ENCODE measurements around the gene PHACTR2. TPM values are rescaled to one million over a fixed set of nuclear protein-coding genes. Genes with fewer than 3 reads are reported as not detected.
"Not testable (repeated sequence)": the region's sequence is repeated elsewhere in the genome, so short reads cannot be mapped to it uniquely, and the experiment has no call there.

PHACTR2 gene
- total RNA-seq, 6 experiments from 2014 or later: 66.7 to 92.7 (median 84.1) TPM

GRCh38 chr6:143727035-143727434 lies 49.3 kb downstream of the PHACTR2 start:
- H3K9me3 Mint-ChIP-seq: no peaks in the 10 kb centered on the region
- no peak overlapping the region for H3K27ac Mint-ChIP-seq
- no peaks in the 10 kb centered on the region for H3K27me3 Mint-ChIP-seq (ENCODE audit: insufficient read depth)
- no peak for DNase-seq
- peaks cover 21% of the 10 kb centered on the region for H3K4me1 Mint-ChIP-seq (ENCODE audit: low read depth)
- no peak for TF ChIP-seq CTCF (IDR thresholded peaks at IDR 0.05)
- H3K4me3 Mint-ChIP-seq: no peak overlapping the region
- peaks cover 42% of the 10 kb centered on the region for H3K36me3 Mint-ChIP-seq (ENCODE audit: low read depth)

GRCh38 chr6:143731789-143732188 lies 54.0 kb downstream of the PHACTR2 start:
- Mint-ChIP-seq H3K27me3 (ENCODE audit: insufficient read depth) (no peaks in the 10 kb centered on the region), H3K27ac (no peak overlapping the region), H3K9me3 (no peaks in the 10 kb centered on the region), H3K4me3 (no peak overlapping the region), H3K4me1 (ENCODE audit: low read depth) (peaks cover 35% of the 10 kb centered on the region), H3K36me3 (ENCODE audit: low read depth) (peaks cover 5% of the 10 kb centered on the region)
- no peak for DNase-seq
- TF ChIP-seq CTCF (IDR thresholded peaks at IDR 0.05): no peak

DNA sequence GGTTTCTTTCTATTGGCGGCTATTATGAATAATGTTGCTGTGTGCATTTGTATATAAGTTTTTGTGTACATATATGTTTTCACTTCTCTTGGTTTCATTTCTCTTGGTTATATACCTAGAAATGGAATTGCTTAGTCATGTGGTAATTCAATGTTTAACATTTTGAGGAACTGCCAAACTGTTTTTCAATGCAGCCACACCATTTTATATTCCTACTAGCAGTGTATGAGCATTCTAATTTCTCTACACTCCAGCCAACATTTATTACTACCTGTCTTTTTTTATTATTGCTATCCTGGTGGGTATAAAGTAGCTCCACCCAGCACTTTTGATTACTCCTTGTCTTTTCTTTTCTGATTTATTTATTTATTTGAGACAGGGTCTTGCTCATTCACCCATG lies 54.8 kb downstream of the PHACTR2 start:
- no peak for DNase-seq
- no peaks in the 10 kb centered on the region for H3K27me3 Mint-ChIP-seq (ENCODE audit: insufficient read depth)
- TF ChIP-seq CTCF (IDR thresholded peaks at IDR 0.05): no peak
- no peak overlapping the region for H3K4me3 Mint-ChIP-seq
- no peak overlapping the region for H3K27ac Mint-ChIP-seq
- H3K4me1 Mint-ChIP-seq (ENCODE audit: low read depth): peaks cover 28% of the 10 kb centered on the region
- H3K9me3 Mint-ChIP-seq: no peaks in the 10 kb centered on the region
- H3K36me3 Mint-ChIP-seq (ENCODE audit: low read depth): no peaks in the 10 kb centered on the region; the same call in 1 of the 2 replicates

DNA sequence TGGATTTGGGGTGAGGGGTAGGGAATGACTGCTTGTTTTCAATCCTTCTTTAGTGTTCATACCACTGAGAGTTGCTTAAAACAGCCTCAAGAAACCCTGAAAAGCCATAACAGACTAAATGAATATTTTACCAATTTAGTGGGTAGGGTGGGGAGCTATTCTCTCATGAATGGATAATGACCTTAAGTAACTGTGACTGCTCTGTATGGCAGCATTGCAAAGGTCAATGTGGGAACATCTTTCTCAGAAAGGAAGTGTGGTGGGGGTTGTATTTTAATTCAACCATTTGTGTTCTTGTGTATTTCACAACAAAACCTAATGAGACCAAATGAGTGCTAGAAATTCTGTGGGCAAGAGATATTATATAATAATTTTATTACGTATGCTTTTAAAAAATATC lies 55.7 kb downstream of the PHACTR2 start:
- no peaks in the 10 kb centered on the region for H3K27me3 Mint-ChIP-seq (ENCODE audit: insufficient read depth)
- no peak for TF ChIP-seq CTCF (IDR thresholded peaks at IDR 0.05)
- no peak overlapping the region for H3K4me3 Mint-ChIP-seq
- no peaks in the 10 kb centered on the region for H3K9me3 Mint-ChIP-seq
- H3K27ac Mint-ChIP-seq: no peak overlapping the region
- H3K36me3 Mint-ChIP-seq (ENCODE audit: low read depth): no peaks in the 10 kb centered on the region
- no peak for DNase-seq
- H3K4me1 Mint-ChIP-seq (ENCODE audit: low read depth): peaks cover 26% of the 10 kb centered on the region

GRCh38 chr6:143734641-143735063 lies 56.9 kb downstream of the PHACTR2 start:
- H3K27me3 Mint-ChIP-seq (ENCODE audit: insufficient read depth): no peaks in the 10 kb centered on the region
- peaks cover 26% of the 10 kb centered on the region for H3K4me1 Mint-ChIP-seq (ENCODE audit: low read depth)
- DNase-seq: no peak
- TF ChIP-seq CTCF (IDR thresholded peaks at IDR 0.05): no peak
- no peak overlapping the region for H3K4me3 Mint-ChIP-seq
- no peak overlapping the region for H3K27ac Mint-ChIP-seq
- H3K36me3 Mint-ChIP-seq (ENCODE audit: low read depth): peaks cover 4% of the 10 kb centered on the region; the same call in 1 of the 2 replicates
- no peaks in the 10 kb centered on the region for H3K9me3 Mint-ChIP-seq

DNA sequence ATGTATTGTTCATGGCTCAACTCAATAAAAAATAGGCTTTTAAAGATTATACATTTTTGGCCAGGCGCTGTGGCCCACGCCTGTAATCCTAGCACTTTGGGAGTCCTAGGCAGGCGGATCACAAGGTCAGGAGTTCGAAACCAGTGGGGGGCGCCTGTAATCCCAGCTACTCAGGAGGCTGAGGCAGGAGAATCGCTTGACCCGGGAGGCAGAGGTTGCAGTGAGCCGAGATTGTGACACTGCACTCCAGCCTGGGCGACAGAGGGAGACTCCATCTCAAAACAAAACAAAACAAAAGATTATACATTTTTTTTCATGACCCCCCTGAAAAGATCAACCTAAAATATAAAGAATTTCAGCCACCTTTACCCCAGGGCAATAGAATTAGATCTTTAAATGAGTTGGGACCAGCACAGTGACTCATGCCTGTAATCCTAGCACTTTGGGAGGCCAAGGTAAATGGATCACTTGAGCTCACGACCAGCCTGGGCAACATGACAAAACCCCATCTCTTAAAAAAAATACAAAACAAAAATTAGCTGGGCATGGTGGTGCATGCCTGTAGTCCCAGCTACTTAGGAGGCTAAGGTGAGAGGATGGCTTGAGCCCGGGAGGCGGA lies 60.4 kb downstream of the PHACTR2 start:
- not testable (repeated sequence) for H3K27ac Mint-ChIP-seq; H3K9me3 Mint-ChIP-seq; H3K27me3 Mint-ChIP-seq (ENCODE audit: insufficient read depth); H3K4me3 Mint-ChIP-seq; DNase-seq
- Mint-ChIP-seq H3K4me1 (ENCODE audit: low read depth) (peaks cover 23% of the 10 kb centered on the region), H3K36me3 (ENCODE audit: low read depth) (peaks cover 20% of the 10 kb centered on the region)
